KMS-11 (cell line): ENCODE measurements around the gene HMGCLL1.

Experiments used
- H2AFZ ChIP-seq: fragments of 200-600 bp; sonication (generic); 2 replicates; pipeline ENCODE4 v1.6.1; 2016; ENCODE audit warnings: antibody characterized with exemption, mixed run types, low read depth
- H3K27ac ChIP-seq: fragments of 200-600 bp; sonication (generic); 2 replicates; pipeline ENCODE4 v1.6.1; 2016; ENCODE audit warnings: mild to moderate bottlenecking, mixed run types
- H3K27me3 ChIP-seq: fragments of 200-600 bp; sonication (generic); 2 replicates; pipeline ENCODE4 v1.6.1; 2017; ENCODE audit warnings: mild to moderate bottlenecking, low read depth, mixed run types, moderate library complexity; ENCODE audit not compliant: insufficient read depth
- H3K36me3 ChIP-seq: fragments of 200-600 bp; sonication (generic); 2 replicates; pipeline ENCODE4 v1.6.1; 2017; ENCODE audit warnings: mild to moderate bottlenecking, mixed run types; ENCODE audit not compliant: insufficient read depth
- H3K4me1 ChIP-seq: fragments of 200-600 bp; sonication (generic); 2 replicates; pipeline ENCODE4 v1.6.1; 2016; ENCODE audit warnings: mild to moderate bottlenecking, low read depth, mixed run types; ENCODE audit not compliant: poor library complexity, severe bottlenecking
- H3K4me2 ChIP-seq: fragments of 200-600 bp; sonication (generic); 2 replicates; pipeline ENCODE4 v1.7.0; 2016; ENCODE audit warnings: mild to moderate bottlenecking, mixed run types
- H3K4me3 ChIP-seq: fragments of 200-600 bp; sonication (generic); IDR thresholded peaks from 2 replicates; pipeline ENCODE4 v1.6.1; 2017; ENCODE audit warnings: low read depth, low read length, mixed read lengths; ENCODE audit not compliant: insufficient read depth
- H3K79me2 ChIP-seq: fragments of 200-600 bp; sonication (generic); 2 replicates; pipeline ENCODE4 v1.6.1; 2016; ENCODE audit warnings: low read depth, mixed run types; ENCODE audit not compliant: insufficient read depth
- H3K9ac ChIP-seq: fragments of 200-600 bp; sonication (generic); 2 replicates; pipeline ENCODE4 v1.6.1; 2016; ENCODE audit warnings: mild to moderate bottlenecking, mixed run types
- H4K20me1 ChIP-seq: fragments of 200-600 bp; sonication (generic); 2 replicates; pipeline ENCODE4 v1.6.1; 2016; ENCODE audit warnings: mild to moderate bottlenecking, mixed run types; ENCODE audit not compliant: insufficient read depth
- CTCF ChIP-seq: fragments of 200-600 bp; sonication (generic); conservative IDR thresholded peaks from 2 replicates; pipeline ENCODE4 v1.6.1; 2017; ENCODE audit warnings: low read depth, mild to moderate bottlenecking, antibody characterized with exemption, low read length, moderate library complexity, mixed read lengths

Gene HMGCLL1

GRCh38 chr6:55495277-55495676 lies 83.7 kb downstream of the HMGCLL1 start:
- Histone ChIP-seq H2AFZ (no peak overlapping the region), H3K36me3 (no peaks in the 10 kb centered on the region), H3K27me3 (no peaks in the 10 kb centered on the region), H3K27ac (no peak overlapping the region), H3K9ac (no peak overlapping the region), H3K4me2 (no peak overlapping the region), H3K79me2 (no peaks in the 10 kb centered on the region), H3K4me3 (no peak overlapping the region), H4K20me1 (no peaks in the 10 kb centered on the region), H3K4me1 (no peaks in the 10 kb centered on the region)
- no peak for TF ChIP-seq CTCF

GRCh38 chr6:55494411-55494810 lies 84.6 kb downstream of the HMGCLL1 start:
- Histone ChIP-seq H3K4me3 (no peak overlapping the region), H2AFZ (no peak overlapping the region), H3K9ac (no peak overlapping the region), H3K79me2 (no peaks in the 10 kb centered on the region), H3K27ac (no peak overlapping the region), H3K36me3 (no peaks in the 10 kb centered on the region), H3K4me2 (no peak overlapping the region), H3K4me1 (no peaks in the 10 kb centered on the region), H3K27me3 (no peaks in the 10 kb centered on the region), H4K20me1 (no peaks in the 10 kb centered on the region)
- TF ChIP-seq CTCF: no peak

GRCh38 chr6:55492259-55492658 lies 86.7 kb downstream of the HMGCLL1 start:
- no peak overlapping the region for H2AFZ ChIP-seq
- H3K4me3 ChIP-seq: no peak overlapping the region
- no peak for TF ChIP-seq CTCF

GRCh38 chr6:55490871-55491270 lies 88.1 kb downstream of the HMGCLL1 start:
- H3K4me3 ChIP-seq: no peak overlapping the region
- no peaks in the 10 kb centered on the region for H3K4me1 ChIP-seq
- H3K36me3 ChIP-seq: no peaks in the 10 kb centered on the region
- H3K4me2 ChIP-seq: no peak overlapping the region
- no peaks in the 10 kb centered on the region for H3K27me3 ChIP-seq
- H2AFZ ChIP-seq: no peak overlapping the region
- no peaks in the 10 kb centered on the region for H3K79me2 ChIP-seq
- H3K9ac ChIP-seq: no peak overlapping the region
- no peaks in the 10 kb centered on the region for H4K20me1 ChIP-seq
- TF ChIP-seq CTCF: no peak
- H3K27ac ChIP-seq: no peak overlapping the region

More at GRCh38 chr6:55492259-55492658, 86.7 kb downstream of the HMGCLL1 start:
- H3K27me3 ChIP-seq: no peaks in the 10 kb centered on the region
- no peaks in the 10 kb centered on the region for H4K20me1 ChIP-seq
- no peak overlapping the region for H3K9ac ChIP-seq
- no peaks in the 10 kb centered on the region for H3K36me3 ChIP-seq
- no peaks in the 10 kb centered on the region for H3K79me2 ChIP-seq
- H3K27ac ChIP-seq: no peak overlapping the region
- no peaks in the 10 kb centered on the region for H3K4me1 ChIP-seq
- no peak overlapping the region for H3K4me2 ChIP-seq
